NCI-H2029 (cell line): ENCODE measurements around the gene GALNT17.
A peak's percentile ranks its signal among the peaks of the same experiment; 100 is the strongest.

ENCODE experiments used
- DNase-seq: peaks from one replicate; lab custom pipeline; 2025; lab: John Stamatoyannopoulos, UW

GALNT17 gene

GRCh38 chr7:71285571-71286145 lies 153.7 kb downstream of the GALNT17 start:
- DNase-seq = no peak

DNA sequence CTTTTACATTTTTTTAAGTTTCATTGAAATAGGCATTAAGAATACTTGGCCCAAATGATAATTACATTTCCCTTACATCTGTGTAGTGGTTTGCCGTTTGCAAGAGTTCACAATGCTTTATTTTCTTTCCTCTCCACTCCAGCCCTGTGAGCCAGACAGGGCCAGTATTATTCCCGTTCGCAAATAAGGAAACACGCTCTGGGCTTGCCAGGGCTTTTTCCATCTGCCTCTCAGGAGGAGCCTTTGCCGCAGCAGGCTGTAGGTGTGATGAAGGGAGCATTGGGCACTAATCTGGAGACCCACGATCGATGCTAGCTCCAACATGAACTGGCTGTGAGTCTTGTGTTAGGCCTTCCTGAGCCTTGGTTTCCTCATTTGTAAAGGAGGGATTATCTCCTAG lies 154.4 kb downstream of the GALNT17 start:
- no peak for DNase-seq

DNA sequence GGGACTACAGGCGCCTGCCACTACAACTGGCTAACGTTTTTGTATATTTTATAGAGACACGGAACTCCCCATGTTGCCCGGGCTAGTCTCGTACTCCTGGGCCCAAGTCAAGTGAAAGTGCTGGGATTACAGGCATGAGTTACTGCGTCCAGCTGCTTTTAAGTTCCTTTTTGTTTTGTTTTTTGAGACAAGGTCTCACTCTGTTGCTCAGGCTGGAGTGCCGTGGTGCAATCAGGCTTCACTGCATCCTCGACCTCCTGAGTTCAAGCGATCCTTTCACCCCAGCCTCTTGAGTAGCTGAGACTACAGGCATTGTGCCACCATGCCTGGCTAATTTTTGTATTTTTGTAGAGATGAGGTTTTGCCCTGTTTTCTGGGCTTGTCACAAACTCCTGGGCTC lies 155.0 kb downstream of the GALNT17 start:
- no peak for DNase-seq

DNA sequence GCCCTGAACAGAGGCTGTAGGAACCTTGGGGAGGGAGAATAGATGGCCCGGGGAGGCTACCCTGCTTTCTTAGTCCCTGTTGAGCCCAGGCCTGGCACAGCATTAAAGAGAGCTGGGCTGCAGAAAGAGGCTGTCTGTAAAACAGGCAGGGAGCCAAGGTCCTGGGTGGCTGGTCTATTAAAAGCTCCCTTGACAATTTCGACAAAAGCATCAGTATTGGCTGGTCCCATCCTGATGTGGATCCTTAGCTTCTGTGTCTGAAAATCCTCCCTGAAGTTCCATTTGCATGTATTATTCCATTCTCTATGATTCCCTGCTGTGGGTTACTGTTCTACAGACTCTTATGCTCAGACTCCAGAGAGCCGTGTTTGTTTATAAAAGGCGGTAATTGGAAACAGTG lies 158.5 kb downstream of the GALNT17 start:
- DNase-seq = peak; percentile 41

GRCh38 chr7:71298378-71298777 lies 166.4 kb downstream of the GALNT17 start:
- DNase-seq = no peak

DNA sequence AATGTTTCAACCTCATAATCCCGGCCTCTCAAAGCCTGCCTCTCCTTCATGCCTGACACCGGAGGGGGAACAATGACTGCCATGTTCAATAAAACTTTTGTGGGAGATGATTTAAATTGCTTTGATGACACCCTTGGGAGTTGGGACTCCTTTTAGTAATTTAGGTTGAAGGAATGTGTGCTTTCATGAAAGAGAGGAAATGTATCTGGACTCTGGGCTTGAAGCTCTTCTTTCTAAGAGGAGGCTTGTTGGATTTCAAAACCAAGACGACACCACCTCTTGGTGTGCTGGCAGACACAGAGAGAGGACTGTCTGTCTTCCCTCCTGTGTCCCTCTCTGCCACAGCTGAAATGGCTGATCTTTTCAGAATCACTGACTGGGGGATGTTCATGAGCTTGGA lies 168.1 kb downstream of the GALNT17 start:
- no peak for DNase-seq

- no peak for DNase-seq
Measured at GRCh38 chr7:71300603-71301002, 168.7 kb downstream of the GALNT17 start.

GRCh38 chr7:71301167-71301566 lies 169.2 kb downstream of the GALNT17 start:
- no peak for DNase-seq

- DNase-seq = no peak
Measured at GRCh38 chr7:71303566-71303965, 171.6 kb downstream of the GALNT17 start.

- no peak for DNase-seq
Measured at GRCh38 chr7:71308096-71308495, 176.2 kb downstream of the GALNT17 start.

DNA sequence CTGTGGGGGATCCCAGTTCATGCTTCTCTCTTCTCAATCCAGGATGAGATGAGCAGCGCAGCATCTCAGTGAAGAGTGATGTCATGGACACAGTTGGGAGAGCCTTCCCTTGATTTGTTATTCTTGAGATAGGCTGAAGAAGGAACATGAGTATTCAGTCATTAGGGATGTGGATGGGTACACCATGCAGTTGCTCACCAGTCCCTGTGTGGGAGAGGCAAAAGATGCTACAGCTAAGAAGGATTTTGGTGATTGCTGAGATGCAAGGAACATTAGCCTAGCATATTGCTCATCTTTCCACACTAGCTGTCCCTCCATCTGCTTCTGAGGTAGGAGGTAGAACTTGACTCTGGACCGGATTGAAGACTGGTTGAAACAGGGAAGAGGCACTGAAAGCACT lies 179.6 kb downstream of the GALNT17 start:
- DNase-seq = no peak

DNA sequence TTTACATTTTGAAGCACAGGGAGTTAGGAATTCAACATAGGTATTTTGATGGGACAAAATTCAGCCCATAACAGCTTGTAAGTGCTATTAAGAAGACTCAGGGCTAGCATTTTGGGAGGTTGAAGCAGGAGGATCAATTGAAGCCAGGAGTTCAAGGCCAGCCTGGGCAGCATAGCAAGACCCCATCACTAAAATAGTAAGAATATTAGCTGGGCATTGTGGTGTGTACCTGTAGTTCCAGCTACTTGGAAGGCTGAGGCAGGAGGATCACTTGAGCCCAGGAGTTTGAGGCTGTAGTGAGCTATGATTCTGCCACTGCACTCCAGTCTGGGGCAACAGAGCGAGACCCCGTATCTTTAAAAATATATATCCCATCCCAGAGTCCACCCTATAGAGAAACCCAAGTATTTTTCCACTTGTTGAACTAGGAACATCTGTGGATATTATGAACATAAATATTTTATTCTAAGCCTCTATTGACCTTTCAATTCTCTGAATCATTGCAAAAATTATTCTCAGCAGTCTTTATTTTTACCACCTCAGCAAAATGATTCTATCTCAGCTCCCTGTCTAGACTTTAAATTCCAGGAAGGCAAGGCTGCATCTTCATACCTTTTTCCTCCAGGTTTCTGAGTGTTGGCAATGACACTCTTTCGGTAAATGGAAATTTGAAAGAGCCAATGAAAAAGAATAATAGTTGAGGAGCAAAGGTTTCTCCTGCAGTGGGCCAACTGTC lies 181.0 kb downstream of the GALNT17 start:
- no peak for DNase-seq

- DNase-seq = no peak
Measured at GRCh38 chr7:71313553-71313952, 181.6 kb downstream of the GALNT17 start.

DNA sequence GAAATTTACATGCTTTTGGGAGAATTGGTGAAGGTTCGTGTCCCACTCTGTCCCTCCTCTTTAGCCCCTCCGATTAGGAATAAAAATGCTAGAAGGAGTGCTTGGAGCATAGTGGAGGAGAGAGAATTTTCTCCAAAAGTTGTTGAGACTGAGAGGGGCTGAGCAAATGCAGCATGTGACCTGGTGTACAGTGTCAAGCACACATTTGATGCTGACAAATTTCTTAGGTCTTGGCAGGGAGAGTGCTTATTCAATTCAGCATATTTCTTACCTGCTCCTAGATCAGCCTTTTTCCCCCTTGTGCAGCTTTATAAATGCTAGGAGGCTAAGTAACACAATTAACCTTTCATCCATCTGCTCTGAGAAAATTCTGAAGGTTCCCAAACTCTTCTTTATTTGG lies 189.0 kb downstream of the GALNT17 start:
- no peak for DNase-seq

DNA sequence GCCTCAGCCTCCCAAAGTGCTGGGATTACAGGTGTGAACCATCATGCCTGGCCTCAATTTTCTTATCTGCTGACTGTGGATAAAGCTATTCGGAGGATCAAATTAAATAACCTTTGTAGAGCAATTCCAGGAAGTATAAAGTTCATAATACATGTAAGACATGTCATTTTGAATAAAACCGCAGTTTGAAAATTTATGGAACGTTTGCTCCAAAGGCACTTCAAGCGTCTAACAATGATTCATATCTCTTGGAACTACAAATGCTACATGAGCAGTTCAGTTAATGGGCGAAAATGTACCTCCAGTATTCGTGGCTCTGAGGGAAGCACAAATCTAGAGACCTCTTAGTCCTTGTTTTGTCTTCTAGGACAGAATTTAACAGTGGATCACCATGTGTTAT lies 190.3 kb downstream of the GALNT17 start:
- DNase-seq = no peak

DNA sequence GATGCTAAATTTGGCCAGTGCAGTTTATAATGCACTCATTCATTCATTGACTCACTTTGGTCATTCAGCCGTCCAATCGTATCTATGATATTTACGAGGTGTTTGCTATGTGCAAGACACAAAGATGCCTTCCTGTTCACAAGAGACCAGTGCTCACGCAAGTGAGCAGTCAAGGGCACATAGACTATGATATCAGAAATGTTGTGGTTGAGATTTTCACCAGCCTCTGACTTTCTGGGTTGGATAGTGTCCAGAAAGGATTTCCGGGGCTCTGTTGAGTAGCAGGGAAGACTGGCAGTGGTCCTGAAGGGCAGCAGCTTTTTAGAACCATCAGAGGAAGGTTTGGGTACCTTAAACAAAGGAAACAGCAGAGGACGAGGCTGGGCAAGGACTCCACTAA lies 191.8 kb downstream of the GALNT17 start:
- DNase-seq = no peak

GRCh38 chr7:71325151-71325550 lies 193.2 kb downstream of the GALNT17 start:
- DNase-seq = no peak

DNA sequence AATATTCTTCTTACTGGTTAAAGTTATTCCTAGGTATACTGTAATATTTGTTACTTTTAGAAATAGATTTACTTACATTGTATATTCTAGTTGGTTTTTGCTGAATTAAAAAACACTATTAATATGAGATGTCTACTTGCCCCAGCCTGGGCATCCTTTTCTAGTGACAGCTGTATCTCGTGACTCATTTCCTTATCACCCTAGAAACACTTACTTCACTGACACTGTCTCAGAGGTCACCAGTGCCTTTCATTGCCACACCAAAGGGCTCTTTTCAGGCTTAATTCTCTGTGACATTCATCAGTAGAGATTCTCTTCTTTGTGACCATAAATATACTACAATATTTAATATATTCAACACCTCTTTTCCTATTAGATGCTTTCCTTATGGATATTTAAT lies 194.7 kb downstream of the GALNT17 start:
- no peak for DNase-seq

DNA sequence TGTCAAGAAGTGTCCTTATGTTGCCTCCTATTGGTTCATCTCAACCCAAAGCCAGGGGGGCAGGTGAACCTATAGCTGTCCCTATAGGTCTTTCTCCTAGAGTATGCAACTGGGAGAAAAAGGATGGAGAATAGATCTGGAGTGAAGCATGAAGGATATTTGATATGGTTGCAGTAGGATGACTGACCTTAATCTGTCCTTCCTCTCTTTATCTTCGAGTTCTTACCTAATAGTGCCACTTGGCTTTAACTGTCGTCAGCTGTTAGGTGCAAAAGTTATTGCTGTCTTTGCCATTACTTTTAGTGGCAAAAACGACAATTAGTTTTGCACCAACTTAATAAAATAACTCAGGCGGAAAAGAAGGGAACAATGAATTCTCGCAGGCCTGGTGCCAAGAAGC lies 196.0 kb downstream of the GALNT17 start:
- DNase-seq = no peak

DNA sequence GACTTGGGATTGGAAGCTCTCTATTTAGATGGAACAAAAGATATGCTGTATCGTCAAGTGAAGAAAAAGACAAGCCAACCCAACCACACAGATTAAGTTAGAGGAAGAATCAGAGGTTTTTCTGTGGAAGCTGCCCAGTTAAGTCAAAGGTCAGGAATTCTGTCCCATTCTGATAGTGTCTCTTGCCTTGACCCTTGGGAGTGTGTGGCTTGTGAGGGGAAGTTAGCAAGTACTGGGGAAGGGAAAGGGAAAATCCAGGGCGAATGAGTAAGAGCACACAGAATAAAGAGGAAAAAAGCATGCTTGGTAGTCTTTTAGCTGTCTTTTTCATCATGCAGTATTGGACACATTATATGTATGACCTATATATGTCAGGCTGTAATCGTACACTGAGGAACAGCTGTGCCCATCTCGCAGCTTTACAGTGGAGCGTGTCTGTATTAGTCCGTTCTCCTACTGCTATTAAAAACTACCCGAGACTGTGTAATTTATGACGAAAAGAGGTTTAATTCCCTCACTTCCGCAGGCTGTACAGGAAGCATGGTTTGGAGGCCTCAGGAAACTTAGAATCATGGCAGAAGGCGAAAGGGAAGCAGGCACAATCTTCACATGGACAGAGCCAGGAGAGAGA lies 197.2 kb downstream of the GALNT17 start:
- DNase-seq = no peak

DNA sequence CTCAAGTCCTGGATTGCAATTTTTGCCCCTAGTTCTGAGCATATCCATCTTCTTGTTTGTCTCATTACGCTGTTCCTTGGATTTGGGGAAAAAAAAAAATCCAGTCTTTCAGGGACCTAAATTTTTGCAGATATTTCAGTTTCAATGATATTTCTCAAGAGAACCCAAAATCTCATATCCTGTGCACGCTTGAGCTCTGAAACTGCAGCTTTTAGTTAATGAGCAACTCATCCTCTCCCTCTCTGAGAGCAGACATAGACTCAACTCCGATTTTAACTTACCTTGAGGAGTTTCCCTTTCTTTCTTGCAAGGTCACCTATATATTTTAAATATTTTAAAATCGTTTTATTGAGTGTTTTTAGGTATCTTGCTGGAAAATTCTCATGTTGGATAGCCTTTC lies 200.3 kb downstream of the GALNT17 start:
- no peak for DNase-seq

DNA sequence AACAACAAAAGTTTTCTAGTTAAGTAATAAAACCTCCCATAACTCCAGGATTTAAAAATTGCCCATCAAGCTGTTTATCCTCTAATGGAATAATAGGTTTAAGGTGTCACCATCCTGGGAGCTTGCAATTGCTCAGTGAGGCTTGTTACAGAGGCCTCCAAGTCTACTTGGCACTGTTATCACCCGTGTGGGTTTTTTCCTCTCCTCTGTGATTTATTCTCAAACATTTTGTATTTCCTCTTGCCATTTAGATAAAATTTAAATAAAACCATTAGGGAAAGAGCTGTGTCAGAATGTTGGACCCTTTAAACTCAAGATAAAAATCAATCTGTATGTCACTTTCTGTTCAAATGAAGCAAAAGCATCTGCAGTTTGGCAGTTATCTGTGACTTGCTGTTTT lies 202.6 kb downstream of the GALNT17 start:
- DNase-seq = no peak

DNA sequence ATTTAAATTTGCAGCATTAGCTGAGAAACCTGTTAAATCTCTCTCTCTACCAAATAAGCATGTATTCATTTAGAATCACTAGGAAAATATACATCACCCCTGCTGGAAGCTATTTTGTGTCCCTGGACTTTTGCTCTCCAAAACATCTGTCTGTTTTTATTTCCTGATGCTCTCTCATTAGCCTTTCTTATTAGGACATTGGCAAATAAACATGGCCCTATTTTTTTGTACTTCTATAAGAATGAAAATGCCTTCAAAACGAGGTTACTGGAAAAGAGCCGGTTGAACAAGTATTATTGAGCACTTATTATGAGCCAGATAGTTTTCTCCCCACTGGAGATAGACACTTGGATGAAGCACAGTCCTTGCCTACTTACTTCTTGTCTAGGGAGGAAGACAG lies 206.9 kb downstream of the GALNT17 start:
- no peak for DNase-seq

- DNase-seq = no peak
Measured at GRCh38 chr7:71339924-71340323, 208.0 kb downstream of the GALNT17 start.
